Left colon (tissue), 2 donors: Measurements from ENCODE around the gene CMIP. TPM values are rescaled to one million over a fixed set of nuclear protein-coding genes. Genes with fewer than 3 reads are reported as not detected.
"Not testable (repeated sequence)": the region's sequence is repeated elsewhere in the genome, so short reads cannot be mapped to it uniquely, and the experiment has no call there.

Experiments used
- ATAC-seq: fragments of 200-7000 bp; cut with Tn5 transposase; one replicate; pipeline ENCODE4 v1.9.1; 2020; ENCODE audit warnings: mild to moderate bottlenecking, moderate library complexity
- DNase-seq, 2 donors: peaks; one replicate each; pipeline ENCODE4 v3.0.0-alpha.2; 2020
- intact Hi-C, 2 donors: fragments of 100-400 bp; cut with DNase I in 1 of 2; cut with micrococcal nuclease in 1 of 2; formaldehyde crosslinking; loops; one replicate each; pipeline versions ENCODE4 v1.11.2 to v1.14.0; 2022; cut with DNase I, micrococcal nuclease
- long read RNA-seq: library from polyadenylated mRNA; unstranded; transcript quantifications from one replicate; pipeline ENCODE4 v2.0.0, GENCODE V29; 2021
- total RNA-seq, 2 donors: library from RNA; stranded (reverse); fragmentation: NEBNext Ultra II Directional; extraction: Animal tissue kit (Norgen Biotek cat#: 25700); gene quantifications; one replicate each; pipeline ENCODE4 v1.2.1, GENCODE V29; 2021
- donor health status: DM: no; HTN: no; CAD: no.
- donor health status: DM: yes; HTN: yes; CAD: no.

The CMIP gene
- 10 to 100 TPM; 81.8 to 84.5 TPM for total RNA-seq
- long read RNA-seq, partial matches to known transcripts: 1 of 22 reads
- long read RNA-seq, other reads (novel, unspliced or antisense): 21 of 22 reads

- intact Hi-C loops: no loop called here
- peak; percentile 46 for ATAC-seq
- DNase-seq: peak; percentile 81 to 90
Observed at GRCh38 chr16:81444448-81445121, at the start of gene CMIP. Gene CMIP, plus strand, starts transcription at chr16:81444808.

- DNase-seq: no peak
- peak; percentile 32 for ATAC-seq
- intact Hi-C loops: no loop called here
Observed at GRCh38 chr16:81394966-81395655, 49.5 kb upstream of the CMIP start.

GRCh38 chr16:81397058-81397878, 47.3 kb upstream of the CMIP start:
- DNase-seq (no peak), ATAC-seq (no peak)
- intact Hi-C loops: no loop called here

- DNase-seq (peak in 1 of 2 donors; percentile 5), ATAC-seq (no peak)
- intact Hi-C loops: no loop called here
Observed at GRCh38 chr16:81397879-81398520, 46.6 kb upstream of the CMIP start.

GRCh38 chr16:81399909-81400308, 44.7 kb upstream of the CMIP start:
- ATAC-seq (no peak), DNase-seq (no peak)
- intact Hi-C loops: loop anchor here (5.0 to 10.0 kb wide), 2 partner anchors 322 to 325 kb away; no protein-coding TSS in a partner anchor

- peak; percentile 30 to 35 for DNase-seq
- intact Hi-C loops: loop anchor here (5.0 to 10.0 kb wide), 2 partner anchors 321 to 324 kb away; no protein-coding TSS in a partner anchor
- ATAC-seq: peak; percentile 28
Observed at GRCh38 chr16:81401035-81401950, 43.3 kb upstream of the CMIP start.

- DNase-seq: no peak
- intact Hi-C loops: loop anchor here (5.0 to 10.0 kb wide), 2 partner anchors 319 to 322 kb away; no protein-coding TSS in a partner anchor
- ATAC-seq: no peak
Observed at GRCh38 chr16:81403208-81403600, 41.4 kb upstream of the CMIP start.

GRCh38 chr16:81403601-81404391, 40.8 kb upstream of the CMIP start:
- peak; percentile 73 to 94 for DNase-seq
- ATAC-seq: peak; percentile 95
- intact Hi-C loops: loop anchor here (5.0 to 10.0 kb wide), 2 partner anchors 319 to 321 kb away; no protein-coding TSS in a partner anchor

- DNase-seq, ATAC-seq: not testable (repeated sequence)
- intact Hi-C loops: loop anchor here in 1 of 2 donors (10.0 kb wide), 1 partner anchor 320 kb away; no protein-coding TSS in a partner anchor
Observed at GRCh38 chr16:81405002-81405401, 39.6 kb upstream of the CMIP start.

GRCh38 chr16:81405702-81406113, 38.9 kb upstream of the CMIP start:
- no peak for DNase-seq
- intact Hi-C loops: loop anchor here in 1 of 2 donors (10.0 kb wide), 1 partner anchor 319 kb away; no protein-coding TSS in a partner anchor
- peak; percentile 36 for ATAC-seq

GRCh38 chr16:81408409-81408950, 36.1 kb upstream of the CMIP start:
- intact Hi-C loops: loop anchor here in 1 of 2 donors (10.0 kb wide), 1 partner anchor 316 kb away; no protein-coding TSS in a partner anchor
- ATAC-seq (no peak), DNase-seq (no peak)

GRCh38 chr16:81409016-81409556, 35.5 kb upstream of the CMIP start:
- ATAC-seq (no peak), DNase-seq (no peak)

GRCh38 chr16:81410643-81411293, 33.8 kb upstream of the CMIP start:
- ATAC-seq: no peak
- no peak for DNase-seq
- intact Hi-C loops: no loop called here

More at GRCh38 chr16:81409016-81409556, 35.5 kb upstream of the CMIP start:
- intact Hi-C loops: loop anchor here in 1 of 2 donors (10.0 kb wide), 1 partner anchor 316 kb away; no protein-coding TSS in a partner anchor

GRCh38 chr16:81413245-81413990, 31.2 kb upstream of the CMIP start:
- intact Hi-C loops: no loop called here
- ATAC-seq (no peak), DNase-seq (no peak)

- DNase-seq: no peak
- no peak for ATAC-seq
- intact Hi-C loops: no loop called here
Observed at GRCh38 chr16:81415751-81416150, 28.9 kb upstream of the CMIP start.
